ENCODE data around the gene LRPPRC. TPM values are rescaled to one million over a fixed set of nuclear protein-coding genes. Genes with fewer than 3 reads are reported as not detected.

The LRPPRC gene
- total and polyA plus RNA-seq, 2 experiments from 2014 or later, result 163 to 200 TPM

- ATAC-seq (no peak), DNase-seq (ENCODE audit: low spot score) (no peak)
- H4K20me1 ChIP-seq (replicated peaks; ENCODE audit: insufficient read depth), result no peaks in the 10 kb centered on the region
- no peak overlapping the region for H3K27ac ChIP-seq (ENCODE audit: low read depth)
- Mint-ChIP-seq H3K36me3 (ENCODE audit: low read depth) (no peaks in the 10 kb centered on the region), H3K4me1 (peaks cover 15% of the 10 kb centered on the region), H3K4me3 (no peak overlapping the region), H3K9me3 (no peaks in the 10 kb centered on the region), H3K27ac (no peak overlapping the region), H3K27me3 (ENCODE audit: insufficient read depth, low read depth, poor library complexity) (peaks cover 6% of the 10 kb centered on the region)
- H3K79me2 ChIP-seq (replicated peaks; ENCODE audit: insufficient read depth), result no peaks in the 10 kb centered on the region
- no peaks in the 10 kb centered on the region; the same call in 1 of the 2 replicates for H3K4me1 ChIP-seq (ENCODE audit: insufficient read depth)
- H2AFZ ChIP-seq, result peak overlapping the region; percentile 52; the same call in 1 of the 2 replicates
- 0 out of 2 replicates have a peak, but pooled peaks cover 5% of the 10 kb centered on the region for H3K9me2 ChIP-seq (ENCODE audit: insufficient read depth)
- H3F3A ChIP-seq (replicated peaks; ENCODE audit: low read depth), result no peaks in the 10 kb centered on the region
- TF ChIP-seq, protein P1, sequence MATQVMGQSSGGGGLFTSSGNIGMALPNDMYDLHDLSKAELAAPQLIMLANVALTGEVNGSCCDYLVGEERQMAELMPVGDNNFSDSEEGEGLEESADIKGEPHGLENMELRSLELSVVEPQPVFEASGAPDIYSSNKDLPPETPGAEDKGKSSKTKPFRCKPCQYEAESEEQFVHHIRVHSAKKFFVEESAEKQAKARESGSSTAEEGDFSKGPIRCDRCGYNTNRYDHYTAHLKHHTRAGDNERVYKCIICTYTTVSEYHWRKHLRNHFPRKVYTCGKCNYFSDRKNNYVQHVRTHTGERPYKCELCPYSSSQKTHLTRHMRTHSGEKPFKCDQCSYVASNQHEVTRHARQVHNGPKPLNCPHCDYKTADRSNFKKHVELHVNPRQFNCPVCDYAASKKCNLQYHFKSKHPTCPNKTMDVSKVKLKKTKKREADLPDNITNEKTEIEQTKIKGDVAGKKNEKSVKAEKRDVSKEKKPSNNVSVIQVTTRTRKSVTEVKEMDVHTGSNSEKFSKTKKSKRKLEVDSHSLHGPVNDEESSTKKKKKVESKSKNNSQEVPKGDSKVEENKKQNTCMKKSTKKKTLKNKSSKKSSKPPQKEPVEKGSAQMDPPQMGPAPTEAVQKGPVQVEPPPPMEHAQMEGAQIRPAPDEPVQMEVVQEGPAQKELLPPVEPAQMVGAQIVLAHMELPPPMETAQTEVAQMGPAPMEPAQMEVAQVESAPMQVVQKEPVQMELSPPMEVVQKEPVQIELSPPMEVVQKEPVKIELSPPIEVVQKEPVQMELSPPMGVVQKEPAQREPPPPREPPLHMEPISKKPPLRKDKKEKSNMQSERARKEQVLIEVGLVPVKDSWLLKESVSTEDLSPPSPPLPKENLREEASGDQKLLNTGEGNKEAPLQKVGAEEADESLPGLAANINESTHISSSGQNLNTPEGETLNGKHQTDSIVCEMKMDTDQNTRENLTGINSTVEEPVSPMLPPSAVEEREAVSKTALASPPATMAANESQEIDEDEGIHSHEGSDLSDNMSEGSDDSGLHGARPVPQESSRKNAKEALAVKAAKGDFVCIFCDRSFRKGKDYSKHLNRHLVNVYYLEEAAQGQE (IDR thresholded peaks at IDR 0.05; ENCODE audit: unreplicated experiment), result no peak
- TF ChIP-seq ZNF331 (CRISPR knock-in tag; IDR thresholded peaks at IDR 0.05; ENCODE audit: low read depth) (no peak), CTCF (conservative IDR thresholded peaks at IDR 0.05; ENCODE audit: low read depth in 2 of 2) (no peak), ZNF462 (CRISPR knock-in tag; IDR thresholded peaks at IDR 0.05) (no peak), ETS1 (IDR thresholded peaks at IDR 0.05) (no peak), JUNB (IDR thresholded peaks at IDR 0.05; ENCODE audit: unreplicated experiment) (no peak), CREB1 (CRISPR knock-in tag; IDR thresholded peaks at IDR 0.05; ENCODE audit: low read depth) (no peak), NANOG (IDR thresholded peaks at IDR 0.05; ENCODE audit: borderline replicate concordance) (no peak), POLR2AphosphoS5 (IDR thresholded peaks at IDR 0.05; ENCODE audit: low read depth) (no peak), EZH2 (IDR thresholded peaks at IDR 0.05; ENCODE audit: low read depth, unreplicated experiment) (no peak), STAT1 (IDR thresholded peaks at IDR 0.05; ENCODE audit: unreplicated experiment) (no peak), EZH2phosphoT487 (IDR thresholded peaks at IDR 0.05; ENCODE audit: unreplicated experiment) (no peak), ZNF114 (CRISPR knock-in tag; IDR thresholded peaks at IDR 0.05) (no peak)
- no peak overlapping the region for H3K4me3 ChIP-seq
- no peaks in the 10 kb centered on the region for H3K36me3 ChIP-seq (ENCODE audit: insufficient read depth)
- no peaks in the 10 kb centered on the region for H3K27me3 ChIP-seq (ENCODE audit: insufficient read depth)
- no peak overlapping the region for H3K4me2 ChIP-seq
Measured at GRCh38 chr2:43841949-43842865, 153.6 kb downstream of the LRPPRC start.
